Osteoblast (primary cell): ENCODE measurements around the gene CAP1. TPM values are rescaled to one million over a fixed set of nuclear protein-coding genes. Genes with fewer than 3 reads are reported as not detected.
"Not testable (repeated sequence)": the region's sequence is repeated elsewhere in the genome, so short reads cannot be mapped to it uniquely, and the experiment has no call there.

Experiments used
- DNase-seq: peaks from one replicate; pipeline ENCODE4 v3.0.0; 2011; ENCODE audit warnings: low spot score, mixed read lengths; ENCODE audit not compliant: insufficient read length; ENCODE audit errors: missing footprints
- H2AFZ ChIP-seq: 2 replicates; pipeline ENCODE4 v1.6.0; 2011; ENCODE audit warnings: mild to moderate bottlenecking, low read length
- H3K27ac ChIP-seq: 2 replicates; pipeline ENCODE4 v1.5.1; 2011; ENCODE audit warnings: mild to moderate bottlenecking, low read depth, low read length, moderate library complexity
- H3K27me3 ChIP-seq: 2 replicates; pipeline ENCODE4 v1.6.0; 2012; ENCODE audit warnings: mild to moderate bottlenecking, control low read depth, inconsistent platforms, low read length, moderate library complexity; ENCODE audit not compliant: insufficient read depth
- H3K36me3 ChIP-seq: 2 replicates; pipeline ENCODE4 v1.5.1; 2011; ENCODE audit warnings: mild to moderate bottlenecking, low read length, control low read depth, moderate library complexity; ENCODE audit not compliant: insufficient read depth
- H3K4me1 ChIP-seq: 2 replicates; pipeline ENCODE4 v1.5.1; 2011; ENCODE audit warnings: mild to moderate bottlenecking, low read length, control low read depth, moderate library complexity; ENCODE audit not compliant: insufficient read depth
- H3K4me2 ChIP-seq: 2 replicates; pipeline ENCODE4 v1.6.0; 2011; ENCODE audit warnings: mild to moderate bottlenecking, low read length; ENCODE audit not compliant: insufficient read depth
- H3K4me3 ChIP-seq: fragments of 200-600 bp; sonication (generic); 3 replicates; pipeline ENCODE4 v1.5.1; 2012; ENCODE audit warnings: mild to moderate bottlenecking, low read length, inconsistent platforms; ENCODE audit not compliant: insufficient read depth
- H3K79me2 ChIP-seq: 2 replicates; pipeline ENCODE4 v1.6.0; 2012; ENCODE audit warnings: mild to moderate bottlenecking, low read length, control low read depth, inconsistent platforms; ENCODE audit not compliant: insufficient read depth
- H3K9me3 ChIP-seq: 2 replicates; pipeline ENCODE4 v1.5.1; 2011; ENCODE audit warnings: low read depth, low read length, control low read depth
- H4K20me1 ChIP-seq: 2 replicates; pipeline ENCODE4 v1.6.0; 2012; ENCODE audit warnings: mild to moderate bottlenecking, low read length, control low read depth; ENCODE audit not compliant: insufficient read depth
- total RNA-seq: library from RNA; depleted of rRNA; stranded (reverse); fragments of >200 nt; gene quantifications from 2 replicates; pipeline ENCODE4 v1.2.3, GENCODE V29; 2012
- TF ChIP-seq, protein P1 (sequence below): IDR thresholded peaks from 2 replicates; pipeline ENCODE4 v1.5.1; 2011; ENCODE audit warnings: mild to moderate bottlenecking, low read depth, low read length, moderate library complexity; ENCODE audit errors: extremely low read depth

The CAP1 gene
- total RNA-seq, 1 donor, result 390 TPM

DNA sequence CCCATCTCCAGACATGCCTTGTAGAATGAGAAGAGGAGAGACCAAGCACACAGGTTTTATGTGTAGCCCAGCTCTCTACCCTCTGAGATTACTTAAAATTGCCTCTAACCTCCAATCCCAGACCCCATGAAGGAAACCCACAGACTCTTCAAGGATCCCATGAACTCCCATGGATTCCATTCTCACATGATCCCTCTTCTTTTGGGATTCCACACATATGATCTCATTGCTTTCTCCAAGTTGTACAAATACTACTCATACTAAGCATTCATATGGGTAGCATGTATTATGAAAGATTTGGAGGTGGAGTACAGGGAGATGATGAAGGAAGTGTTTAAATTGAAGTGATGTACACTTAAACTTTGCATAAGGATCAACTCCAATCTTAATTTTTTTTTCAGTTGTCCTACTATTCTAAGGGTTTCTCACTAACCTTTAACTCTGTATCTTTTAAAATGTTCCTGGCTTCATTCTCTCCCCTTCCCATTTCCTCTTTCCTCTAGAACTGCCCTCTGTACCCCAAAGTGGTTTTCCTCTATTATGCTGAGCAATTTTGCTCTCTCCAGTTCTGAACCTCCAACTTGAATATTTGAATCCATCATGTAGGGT lies 44.0 kb upstream of the CAP1 start:
- Histone ChIP-seq H3K27ac (no peak overlapping the region), H3K4me2 (no peak overlapping the region), H3K4me3 (no peak overlapping the region), H3K9me3 (no peaks in the 10 kb centered on the region), H2AFZ (no peak overlapping the region), H3K27me3 (no peaks in the 10 kb centered on the region), H3K79me2 (no peaks in the 10 kb centered on the region), H3K36me3 (no peaks in the 10 kb centered on the region), H3K4me1 (peaks cover 3% of the 10 kb centered on the region), H4K20me1 (no peaks in the 10 kb centered on the region)
- DNase-seq, result peak; percentile 78
- TF ChIP-seq, protein P1, sequence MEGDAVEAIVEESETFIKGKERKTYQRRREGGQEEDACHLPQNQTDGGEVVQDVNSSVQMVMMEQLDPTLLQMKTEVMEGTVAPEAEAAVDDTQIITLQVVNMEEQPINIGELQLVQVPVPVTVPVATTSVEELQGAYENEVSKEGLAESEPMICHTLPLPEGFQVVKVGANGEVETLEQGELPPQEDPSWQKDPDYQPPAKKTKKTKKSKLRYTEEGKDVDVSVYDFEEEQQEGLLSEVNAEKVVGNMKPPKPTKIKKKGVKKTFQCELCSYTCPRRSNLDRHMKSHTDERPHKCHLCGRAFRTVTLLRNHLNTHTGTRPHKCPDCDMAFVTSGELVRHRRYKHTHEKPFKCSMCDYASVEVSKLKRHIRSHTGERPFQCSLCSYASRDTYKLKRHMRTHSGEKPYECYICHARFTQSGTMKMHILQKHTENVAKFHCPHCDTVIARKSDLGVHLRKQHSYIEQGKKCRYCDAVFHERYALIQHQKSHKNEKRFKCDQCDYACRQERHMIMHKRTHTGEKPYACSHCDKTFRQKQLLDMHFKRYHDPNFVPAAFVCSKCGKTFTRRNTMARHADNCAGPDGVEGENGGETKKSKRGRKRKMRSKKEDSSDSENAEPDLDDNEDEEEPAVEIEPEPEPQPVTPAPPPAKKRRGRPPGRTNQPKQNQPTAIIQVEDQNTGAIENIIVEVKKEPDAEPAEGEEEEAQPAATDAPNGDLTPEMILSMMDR, result no peak

DNA sequence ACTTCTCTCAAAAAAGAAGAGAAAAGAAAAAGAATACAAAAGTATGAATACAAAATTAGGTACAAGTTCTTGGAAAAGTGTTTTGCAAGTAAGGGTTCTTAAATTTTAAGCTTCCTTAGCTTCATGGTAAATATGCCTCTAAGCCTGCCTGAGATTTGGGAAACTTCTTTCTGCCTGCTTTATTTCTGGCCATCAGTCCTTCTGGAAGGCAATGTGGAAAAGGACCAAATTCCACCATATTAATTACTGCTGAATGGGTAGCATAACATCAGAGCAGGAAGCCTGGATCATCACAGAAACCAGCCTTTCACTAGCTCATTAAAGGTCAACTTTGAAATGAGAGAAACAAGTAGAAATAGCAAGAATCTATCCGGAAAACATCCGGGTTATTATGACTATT lies 39.1 kb upstream of the CAP1 start:
- H4K20me1 ChIP-seq, result no peaks in the 10 kb centered on the region
- H3K4me2 ChIP-seq, result no peak overlapping the region

DNA sequence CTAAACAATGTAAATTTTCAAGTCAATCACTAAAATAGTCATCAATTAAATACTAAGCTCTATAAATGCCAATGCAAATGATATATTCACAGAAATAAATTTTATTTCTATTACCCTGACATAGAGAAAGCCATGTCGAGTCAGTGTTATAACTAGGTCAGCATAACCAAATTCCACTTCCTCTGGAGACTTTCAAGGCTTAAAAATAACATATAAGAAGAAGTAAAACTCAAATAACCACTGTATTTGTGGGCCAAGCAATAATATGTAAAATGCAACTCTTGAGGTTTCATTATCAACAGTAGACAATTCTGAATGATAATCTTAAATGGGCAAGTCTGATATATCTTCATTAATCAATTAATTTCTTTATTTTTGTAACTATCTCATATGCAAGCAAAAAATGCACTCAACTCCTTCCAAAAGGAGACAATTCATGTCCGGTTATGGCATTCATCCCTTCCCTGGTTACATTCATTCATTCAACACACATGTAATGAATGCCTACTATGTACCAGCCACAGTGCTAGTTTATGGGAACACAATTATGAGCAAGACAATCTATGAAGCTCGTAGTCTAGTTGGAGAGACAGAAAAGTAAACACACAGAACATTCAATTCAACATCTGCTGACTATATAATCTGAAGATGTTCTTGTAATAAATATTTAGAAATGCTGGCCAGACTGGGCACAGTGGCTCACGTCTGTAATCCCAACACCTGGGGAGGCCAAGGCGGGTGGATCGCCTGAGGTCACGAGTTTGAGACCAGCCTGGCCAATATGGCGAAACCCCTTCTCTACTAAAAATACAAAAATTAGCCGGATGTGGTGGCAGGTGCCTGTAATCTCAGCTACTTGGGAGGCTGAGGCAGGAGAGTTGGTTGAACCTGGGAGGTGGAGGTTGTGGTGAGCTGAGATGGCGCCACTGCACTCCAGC lies 37.1 kb upstream of the CAP1 start:
- Histone ChIP-seq H3K9me3 (no peaks in the 10 kb centered on the region), H2AFZ (no peak overlapping the region), H3K27ac (no peak overlapping the region), H4K20me1 (no peaks in the 10 kb centered on the region), H3K27me3 (no peaks in the 10 kb centered on the region), H3K4me1 (no peaks in the 10 kb centered on the region), H3K36me3 (no peaks in the 10 kb centered on the region), H3K79me2 (no peaks in the 10 kb centered on the region), H3K4me3 (no peak overlapping the region), H3K4me2 (no peak overlapping the region)
- no peak for DNase-seq
- TF ChIP-seq, protein P1, result no peak

More for the DNA sequence above, 39.1 kb upstream of the CAP1 start:
- Histone ChIP-seq H3K4me3 (no peak overlapping the region), H3K27me3 (no peaks in the 10 kb centered on the region), H3K4me1 (no peaks in the 10 kb centered on the region), H2AFZ (no peak overlapping the region), H3K79me2 (no peaks in the 10 kb centered on the region), H3K36me3 (no peaks in the 10 kb centered on the region), H3K9me3 (no peaks in the 10 kb centered on the region), H3K27ac (no peak overlapping the region)
- TF ChIP-seq, protein P1, result no peak
- peak; percentile 74 for DNase-seq

DNA sequence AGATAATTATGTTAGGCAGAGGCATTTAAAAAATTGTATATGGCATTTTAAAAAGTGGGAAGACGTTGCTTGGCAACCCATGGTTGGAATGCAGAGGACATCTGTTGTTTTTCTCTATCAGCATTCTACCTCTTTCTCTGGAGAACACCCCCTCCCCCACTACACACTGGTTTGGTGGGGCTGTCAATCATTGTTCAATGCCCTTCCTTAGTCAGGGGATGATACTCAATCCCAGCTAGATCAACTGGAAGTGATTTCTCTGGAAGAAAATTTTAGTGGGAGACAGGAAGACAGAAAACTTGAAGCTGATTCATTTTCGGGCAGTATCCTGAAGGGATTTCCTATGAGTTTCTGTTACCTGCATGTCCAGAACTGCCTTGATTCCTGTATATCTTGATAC lies 35.7 kb upstream of the CAP1 start:
- Histone ChIP-seq H3K4me1 (no peaks in the 10 kb centered on the region), H3K27ac (no peak overlapping the region), H3K79me2 (no peaks in the 10 kb centered on the region), H3K36me3 (no peaks in the 10 kb centered on the region), H4K20me1 (no peaks in the 10 kb centered on the region), H2AFZ (no peak overlapping the region), H3K4me2 (no peak overlapping the region), H3K4me3 (no peak overlapping the region), H3K27me3 (no peaks in the 10 kb centered on the region), H3K9me3 (no peaks in the 10 kb centered on the region)
- TF ChIP-seq, protein P1, result no peak
- no peak for DNase-seq

DNA sequence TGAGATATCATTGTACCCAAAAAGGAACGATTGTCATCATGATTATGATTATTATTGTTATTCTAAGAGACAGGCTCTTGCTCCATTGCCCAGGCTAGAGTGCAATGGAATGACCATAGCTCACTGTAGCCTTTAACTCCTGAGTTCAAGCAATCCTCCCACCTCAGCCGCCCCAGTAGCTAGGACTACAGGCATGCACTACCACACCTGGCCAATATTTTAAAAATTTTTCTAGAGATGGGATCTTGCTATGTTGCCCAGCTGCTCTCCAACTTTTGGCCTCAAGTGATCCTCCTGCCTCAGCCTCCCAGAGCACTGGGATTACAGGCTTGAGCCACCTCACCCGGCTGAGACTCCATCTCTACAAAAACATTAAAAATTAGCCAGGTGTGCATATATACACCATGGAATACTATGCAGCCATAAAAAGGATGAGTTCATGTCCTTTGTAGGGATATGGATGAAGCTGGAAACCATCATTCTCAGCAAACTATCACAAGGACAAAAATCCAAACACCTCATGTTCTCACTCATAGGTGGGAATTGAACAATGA lies 33.0 kb upstream of the CAP1 start:
- not testable (repeated sequence) for H3K27me3 ChIP-seq, H3K27ac ChIP-seq, H3K36me3 ChIP-seq, H2AFZ ChIP-seq, H3K79me2 ChIP-seq, DNase-seq, H3K4me1 ChIP-seq, H3K4me3 ChIP-seq, H3K4me2 ChIP-seq, H4K20me1 ChIP-seq, H3K9me3 ChIP-seq
